Limb (tissue), 2 donors: ENCODE results near the gene PPM1L.

Experiments
- DNase-seq, 2 donors: peaks; one replicate each; pipeline ENCODE4 v3.0.0-alpha.2; 2016; ENCODE audit errors: extremely low spot score in 2 of 2

Gene PPM1L

GRCh38 chr3:160842021-160843005 lies 86.3 kb downstream of the PPM1L start:
- DNase-seq = no peak

- DNase-seq = no peak
Measured at GRCh38 chr3:160851629-160852210, 95.7 kb downstream of the PPM1L start.

GRCh38 chr3:160852856-160853255 lies 96.8 kb downstream of the PPM1L start:
- DNase-seq = no peak

GRCh38 chr3:160856450-160856849 lies 100.4 kb downstream of the PPM1L start:
- DNase-seq = no peak

- no peak for DNase-seq
Measured at GRCh38 chr3:160857476-160858119, 101.6 kb downstream of the PPM1L start.

GRCh38 chr3:160860346-160860745 lies 104.3 kb downstream of the PPM1L start:
- DNase-seq = no peak

- DNase-seq = peak; percentile 44 to 62
Measured at GRCh38 chr3:160869825-160870224, 113.8 kb downstream of the PPM1L start.

- DNase-seq = no peak
Measured at GRCh38 chr3:160870327-160870726, 114.3 kb downstream of the PPM1L start.

GRCh38 chr3:160874736-160875135 lies 118.7 kb downstream of the PPM1L start:
- DNase-seq = no peak

GRCh38 chr3:160876643-160877042 lies 120.6 kb downstream of the PPM1L start:
- no peak for DNase-seq

GRCh38 chr3:160879859-160880258 lies 123.8 kb downstream of the PPM1L start:
- no peak for DNase-seq

- DNase-seq = no peak
Measured at GRCh38 chr3:160883373-160883772, 127.3 kb downstream of the PPM1L start.

GRCh38 chr3:160885791-160886286 lies 129.8 kb downstream of the PPM1L start:
- peak; percentile 56 to 76 for DNase-seq

- no peak for DNase-seq
Measured at GRCh38 chr3:160886421-160886820, 130.4 kb downstream of the PPM1L start.

- DNase-seq = no peak
Measured at GRCh38 chr3:160893207-160893606, 137.2 kb downstream of the PPM1L start.

- DNase-seq = no peak
Measured at GRCh38 chr3:160904691-160905090, 148.7 kb downstream of the PPM1L start.

GRCh38 chr3:160906646-160907045 lies 150.6 kb downstream of the PPM1L start:
- no peak for DNase-seq

- no peak for DNase-seq
Measured at GRCh38 chr3:160909917-160910316, 153.9 kb downstream of the PPM1L start.

- DNase-seq = no peak
Measured at GRCh38 chr3:160911411-160911810, 155.4 kb downstream of the PPM1L start.

GRCh38 chr3:160916472-160916871 lies 160.4 kb downstream of the PPM1L start:
- DNase-seq = no peak

GRCh38 chr3:160919942-160920341 lies 163.9 kb downstream of the PPM1L start:
- no peak for DNase-seq

- DNase-seq = peak in 1 of 2 donors; percentile 56
Measured at GRCh38 chr3:160921020-160921635, 165.1 kb downstream of the PPM1L start.
